Measurements from ENCODE around the gene MFN2. TPM values are rescaled to one million over a fixed set of nuclear protein-coding genes. Genes with fewer than 3 reads are reported as not detected.
"Not testable (repeated sequence)": the region's sequence is repeated elsewhere in the genome, so short reads cannot be mapped to it uniquely, and the experiment has no call there.

Gene MFN2
- total RNA-seq, 1 experiment from 2014 or later = 51.7 TPM

DNA sequence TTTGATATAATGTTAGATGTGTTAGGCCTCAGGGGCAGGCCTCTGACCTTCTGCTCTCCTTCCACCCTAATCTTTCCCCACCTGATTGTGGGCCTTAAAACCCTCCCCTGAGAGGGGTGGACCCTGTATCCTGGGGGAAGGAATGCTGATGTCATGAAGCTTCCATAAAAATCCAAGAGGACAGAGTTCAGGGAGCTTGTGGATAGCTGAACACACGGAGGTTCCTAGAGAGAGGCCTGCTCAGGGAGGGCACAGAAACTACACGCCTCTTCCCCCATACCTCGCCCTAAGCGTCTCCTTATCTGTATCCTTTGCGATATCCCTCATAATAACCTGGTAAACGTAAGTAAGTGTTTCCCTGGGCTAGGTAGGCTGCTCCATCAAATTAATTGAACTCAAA is 4.3 kb downstream of the MFN2 start:
- in situ Hi-C loops (cut with HindIII; ENCODE audit: low pct_unique_long_range_greater_than_20kb, low sequenced_read_pairs) = no loop called here
- no peak for DNase-seq (ENCODE audit: low read depth, low spot score)

DNA sequence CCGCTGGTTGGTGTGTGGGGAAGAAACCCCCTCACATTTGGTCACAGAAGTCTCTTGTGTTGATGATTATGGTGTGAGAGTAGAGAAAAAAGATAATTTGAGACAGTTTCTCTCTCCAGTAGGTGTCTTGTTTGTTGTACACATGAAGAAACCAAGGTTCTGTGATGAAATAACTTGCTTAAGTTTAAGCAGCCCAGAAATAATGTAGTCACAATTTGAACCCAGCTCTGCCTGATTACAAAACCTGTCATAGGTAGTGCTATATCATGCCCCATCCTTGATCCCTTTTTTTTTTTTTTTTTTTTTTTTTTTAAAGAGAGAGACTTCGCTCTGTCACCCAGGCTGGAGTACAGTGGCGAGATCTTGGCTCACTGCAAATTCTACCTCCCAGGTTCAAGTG is 4.9 kb downstream of the MFN2 start:
- no peak for DNase-seq (ENCODE audit: low read depth, low spot score)
- in situ Hi-C loops (cut with HindIII; ENCODE audit: low pct_unique_long_range_greater_than_20kb, low sequenced_read_pairs) = no loop called here

DNA sequence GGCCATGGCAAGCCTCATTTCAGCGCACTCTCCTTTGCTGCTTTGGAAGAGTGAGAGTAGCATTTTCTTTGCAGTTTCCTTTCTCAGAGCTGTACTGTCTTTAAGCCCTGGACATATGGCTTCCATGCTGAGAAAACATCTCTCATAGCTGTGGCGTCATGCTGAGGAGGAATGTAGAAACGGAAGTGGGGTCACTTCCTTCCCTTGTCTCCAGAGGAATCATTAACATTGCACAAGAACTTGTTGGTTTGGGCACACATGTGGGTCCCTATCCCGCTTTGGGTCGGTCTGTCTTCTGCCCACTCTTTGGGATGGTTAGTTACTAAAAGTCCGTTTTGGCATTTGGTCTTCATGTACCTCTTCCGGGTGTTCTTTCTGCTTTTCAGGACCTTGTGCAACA is 5.6 kb downstream of the MFN2 start:
- in situ Hi-C loops (cut with HindIII; ENCODE audit: low pct_unique_long_range_greater_than_20kb, low sequenced_read_pairs) = no loop called here
- no peak for DNase-seq (ENCODE audit: low read depth, low spot score)

DNA sequence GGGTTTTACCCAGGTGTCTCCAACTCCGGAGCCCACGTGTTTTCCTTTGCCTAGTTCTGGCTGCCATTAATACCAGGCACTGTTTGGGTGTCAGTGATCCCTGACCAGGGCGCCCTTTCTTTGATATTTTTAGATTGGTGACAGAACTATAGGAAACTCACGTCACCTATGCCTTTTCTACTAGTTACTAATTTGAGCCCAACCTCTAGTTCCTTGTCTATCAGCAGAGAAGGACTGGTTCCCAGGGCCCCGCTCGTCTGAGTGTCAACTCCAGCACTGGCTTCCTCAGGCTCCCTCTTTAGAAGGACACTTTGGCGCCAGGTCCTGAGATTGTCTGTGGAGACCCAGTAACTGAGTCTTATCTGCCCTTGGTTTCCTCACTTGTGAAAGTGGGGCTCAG is 9.4 kb downstream of the MFN2 start:
- in situ Hi-C loops (cut with HindIII; ENCODE audit: low pct_unique_long_range_greater_than_20kb, low sequenced_read_pairs) = no loop called here

DNA sequence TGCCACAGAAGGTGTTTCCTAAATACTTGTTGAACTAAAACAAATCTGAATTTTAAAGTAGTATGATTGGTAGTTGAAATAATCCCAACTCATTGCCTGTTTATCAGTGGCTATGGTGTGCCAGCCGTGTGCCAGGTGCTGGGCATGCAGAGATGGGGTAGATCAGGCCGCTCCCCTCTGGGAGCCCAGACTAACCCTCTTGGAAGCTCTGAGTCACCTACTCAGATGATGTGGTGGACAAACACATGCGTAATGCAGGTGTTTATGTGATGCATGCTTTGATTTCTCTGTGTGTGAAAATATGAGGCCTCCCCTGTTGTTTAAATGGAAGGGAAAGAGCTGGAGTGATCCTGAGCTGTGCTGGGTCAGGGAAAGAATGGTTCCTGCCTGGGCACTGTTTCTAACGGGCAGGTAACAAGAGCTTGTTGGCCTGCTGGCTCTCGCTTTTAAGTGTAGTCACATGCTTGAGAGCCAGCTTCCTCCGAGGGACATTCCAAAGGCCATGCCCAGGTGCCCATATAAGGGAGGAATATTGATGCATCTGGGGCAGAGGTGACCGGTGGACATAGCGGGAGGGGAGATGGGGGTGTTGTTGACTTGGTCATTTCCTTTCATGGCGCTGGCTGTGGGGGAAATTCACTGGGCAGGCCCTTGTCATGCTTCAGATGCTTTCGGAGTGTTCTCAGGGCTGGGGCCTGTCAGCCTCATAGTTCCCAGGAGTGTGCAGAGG is 10.2 kb downstream of the MFN2 start:
- no peak for DNase-seq (ENCODE audit: low read depth, low spot score)
- in situ Hi-C loops (cut with HindIII; ENCODE audit: low pct_unique_long_range_greater_than_20kb, low sequenced_read_pairs) = no loop called here

More for the DNA sequence above, 9.4 kb downstream of the MFN2 start:
- DNase-seq (ENCODE audit: low read depth, low spot score) = no peak

DNA sequence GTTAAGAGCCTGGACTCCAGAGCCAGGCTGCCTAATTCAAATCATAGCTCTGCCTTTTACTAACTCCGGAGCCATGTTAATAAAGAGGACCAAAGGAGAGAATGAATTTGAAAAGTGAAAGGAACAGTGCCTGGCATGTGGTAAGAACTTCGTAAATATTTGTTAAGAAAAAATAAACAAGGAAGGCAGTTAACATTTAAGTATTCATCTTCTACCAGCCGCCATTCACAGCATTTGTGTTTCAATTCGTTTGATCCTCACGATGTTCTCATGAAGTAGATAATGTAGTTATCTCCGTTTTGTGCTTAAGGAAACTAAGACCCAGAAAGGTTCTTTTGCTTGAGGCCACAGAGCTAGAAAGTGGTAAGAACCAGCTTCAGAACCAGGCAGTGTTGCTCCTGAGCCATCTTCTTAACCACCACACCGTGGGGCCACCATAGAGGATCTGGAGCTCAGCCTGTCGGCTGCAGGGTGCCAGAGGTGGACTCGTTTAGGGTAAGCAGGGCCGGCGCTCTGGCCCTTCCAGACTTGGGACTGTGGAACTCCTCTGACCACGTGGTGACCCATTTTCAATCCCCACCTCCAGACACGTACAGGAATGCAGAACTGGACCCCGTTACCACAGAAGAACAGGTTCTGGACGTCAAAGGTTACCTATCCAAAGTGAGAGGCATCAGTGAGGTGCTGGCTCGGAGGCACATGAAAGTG is 11.9 kb downstream of the MFN2 start:
- in situ Hi-C loops (cut with HindIII; ENCODE audit: low pct_unique_long_range_greater_than_20kb, low sequenced_read_pairs) = no loop called here
- no peak for DNase-seq (ENCODE audit: low read depth, low spot score)

DNA sequence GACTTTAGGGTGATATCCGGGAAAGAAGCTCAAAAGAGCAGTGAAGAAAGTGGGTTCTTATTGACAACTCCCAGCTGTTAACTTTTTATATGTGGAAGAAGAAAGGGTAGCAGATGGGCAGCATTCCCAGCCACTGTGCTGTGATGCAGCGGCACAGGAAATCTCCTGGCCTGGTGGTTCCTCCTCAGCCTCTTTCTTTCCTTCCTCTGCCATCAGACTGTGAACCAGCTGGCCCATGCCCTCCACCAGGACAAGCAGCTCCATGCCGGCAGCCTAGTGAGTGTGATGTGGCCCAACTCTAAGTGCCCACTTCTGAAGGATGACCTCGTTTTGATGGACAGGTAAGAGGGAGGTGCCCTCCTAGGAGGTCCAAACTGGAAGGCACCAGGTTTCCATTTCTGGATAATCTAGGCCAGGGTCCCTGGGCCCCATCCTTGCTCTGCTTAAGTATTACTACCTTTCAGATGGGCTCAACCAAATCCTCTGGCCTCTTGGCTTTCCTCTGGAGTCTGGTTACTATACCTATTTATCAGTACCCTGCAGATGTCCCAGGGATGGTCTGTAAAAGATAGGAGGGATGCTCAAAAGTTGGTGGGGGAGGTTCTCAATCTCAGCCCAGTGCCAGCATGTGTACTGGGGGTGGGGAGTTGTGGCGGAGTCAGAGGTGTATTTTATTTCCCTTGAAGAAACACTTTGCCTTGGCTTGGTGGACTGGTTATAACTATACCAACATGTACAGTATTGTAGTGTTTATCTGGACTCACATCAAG is 17.0 kb downstream of the MFN2 start:
- DNase-seq (ENCODE audit: low read depth, low spot score) = no peak
- in situ Hi-C loops (cut with HindIII; ENCODE audit: low pct_unique_long_range_greater_than_20kb, low sequenced_read_pairs) = no loop called here

DNA sequence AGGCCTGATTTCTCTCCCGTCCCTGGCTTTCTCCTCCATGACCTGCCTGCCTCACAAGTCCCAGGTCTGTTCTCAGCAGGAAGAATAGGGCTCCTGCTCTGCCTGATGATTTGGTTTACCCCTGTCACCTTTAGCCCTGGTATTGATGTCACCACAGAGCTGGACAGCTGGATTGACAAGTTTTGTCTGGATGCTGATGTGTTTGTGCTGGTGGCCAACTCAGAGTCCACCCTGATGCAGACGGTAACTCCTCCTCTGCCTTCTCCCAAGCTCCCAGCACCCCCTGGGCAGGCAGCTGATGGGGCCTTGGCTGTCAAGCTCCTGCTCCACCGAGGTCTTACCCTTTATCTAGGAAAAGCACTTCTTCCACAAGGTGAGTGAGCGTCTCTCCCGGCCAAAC is 18.4 kb downstream of the MFN2 start:
- in situ Hi-C loops (cut with HindIII; ENCODE audit: low pct_unique_long_range_greater_than_20kb, low sequenced_read_pairs) = no loop called here
- no peak for DNase-seq (ENCODE audit: low read depth, low spot score)

DNA sequence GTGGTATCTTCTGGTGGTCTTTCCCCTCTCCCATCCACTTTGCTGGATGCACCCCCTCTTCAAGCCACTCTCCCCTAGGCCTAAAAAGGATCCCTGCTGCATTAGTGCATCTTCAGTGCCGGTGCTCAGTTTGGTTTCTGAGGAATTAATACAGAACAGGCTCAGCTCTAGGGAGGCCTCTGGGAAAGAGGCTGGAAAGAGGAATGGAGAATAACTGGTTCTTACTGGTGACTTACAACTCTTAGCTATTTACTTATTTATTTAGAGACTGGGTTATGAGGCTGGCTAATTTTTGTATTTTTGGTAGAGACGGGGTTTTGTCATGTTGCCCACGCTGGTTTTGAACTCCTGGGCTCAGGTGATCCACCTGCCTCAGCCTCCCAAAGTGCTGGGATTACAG is 19.0 kb downstream of the MFN2 start:
- no peak for DNase-seq (ENCODE audit: low read depth, low spot score)
- in situ Hi-C loops (cut with HindIII; ENCODE audit: low pct_unique_long_range_greater_than_20kb, low sequenced_read_pairs) = no loop called here

DNA sequence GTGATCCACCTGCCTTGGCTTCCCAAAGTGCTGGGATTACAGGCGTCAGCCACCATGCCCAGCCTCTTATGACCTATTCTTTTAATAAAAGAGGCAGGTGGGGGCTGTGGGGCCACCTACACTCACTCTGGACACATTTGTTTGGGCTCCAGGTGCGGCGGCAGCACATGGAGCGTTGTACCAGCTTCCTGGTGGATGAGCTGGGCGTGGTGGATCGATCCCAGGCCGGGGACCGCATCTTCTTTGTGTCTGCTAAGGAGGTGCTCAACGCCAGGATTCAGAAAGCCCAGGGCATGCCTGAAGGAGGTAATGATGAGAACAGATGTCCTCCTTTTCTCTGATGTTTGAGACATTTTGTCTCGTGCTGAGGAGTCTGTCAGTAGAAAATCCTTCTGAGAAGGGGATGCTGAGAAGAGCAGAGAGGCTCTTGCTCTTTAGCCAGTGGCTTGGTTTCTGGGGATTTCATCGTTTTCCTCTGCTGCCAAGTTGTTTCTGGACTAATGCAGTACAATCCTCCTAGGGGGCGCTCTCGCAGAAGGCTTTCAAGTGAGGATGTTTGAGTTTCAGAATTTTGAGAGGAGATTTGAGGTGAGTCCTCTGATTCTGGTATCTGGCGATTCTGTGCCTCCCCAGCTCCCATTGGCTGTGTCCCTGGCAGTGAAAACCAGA is 21.1 kb downstream of the MFN2 start:
- in situ Hi-C loops (cut with HindIII; ENCODE audit: low pct_unique_long_range_greater_than_20kb, low sequenced_read_pairs) = no loop called here
- peak; percentile 63 for DNase-seq (ENCODE audit: low read depth, low spot score)

DNA sequence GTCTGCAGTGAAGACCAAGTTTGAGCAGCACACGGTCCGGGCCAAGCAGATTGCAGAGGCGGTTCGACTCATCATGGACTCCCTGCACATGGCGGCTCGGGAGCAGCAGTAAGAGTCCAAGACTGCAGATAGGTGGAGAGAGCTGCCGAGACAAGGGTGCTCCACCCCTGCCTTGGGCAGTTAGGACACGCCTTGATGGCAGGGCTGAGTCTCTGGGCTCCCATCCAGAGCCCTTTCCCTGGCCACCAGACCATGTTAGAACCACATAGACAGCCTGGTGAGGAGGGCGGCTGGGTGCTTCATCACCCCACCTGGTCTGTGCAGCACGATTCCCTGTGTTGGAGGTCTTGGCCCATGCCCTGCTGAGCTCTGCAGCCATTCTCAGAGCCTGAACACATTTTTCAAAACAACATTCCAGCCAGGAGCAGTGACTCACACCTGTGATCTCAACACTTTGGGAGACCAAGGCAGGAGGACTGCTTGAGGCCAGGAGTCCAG is 21.8 kb downstream of the MFN2 start:
- DNase-seq (ENCODE audit: low read depth, low spot score) = no peak
- in situ Hi-C loops (cut with HindIII; ENCODE audit: low pct_unique_long_range_greater_than_20kb, low sequenced_read_pairs) = no loop called here

DNA sequence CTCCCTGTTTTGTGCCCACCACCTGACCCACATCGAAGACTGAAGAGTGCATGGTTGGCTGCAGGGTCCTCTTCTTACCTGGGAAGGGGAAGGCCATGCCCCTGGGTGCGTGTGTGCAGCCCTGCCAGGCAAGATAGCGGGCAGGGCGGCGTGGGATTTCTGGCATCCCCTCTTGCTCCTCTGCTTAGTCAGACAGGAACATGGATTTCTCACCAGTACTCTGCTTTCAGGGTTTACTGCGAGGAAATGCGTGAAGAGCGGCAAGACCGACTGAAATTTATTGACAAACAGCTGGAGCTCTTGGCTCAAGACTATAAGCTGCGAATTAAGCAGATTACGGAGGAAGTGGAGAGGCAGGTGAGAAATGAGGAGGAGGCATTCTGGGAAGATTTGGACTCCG is 23.5 kb downstream of the MFN2 start:
- in situ Hi-C loops (cut with HindIII; ENCODE audit: low pct_unique_long_range_greater_than_20kb, low sequenced_read_pairs) = no loop called here
- no peak for DNase-seq (ENCODE audit: low read depth, low spot score)

DNA sequence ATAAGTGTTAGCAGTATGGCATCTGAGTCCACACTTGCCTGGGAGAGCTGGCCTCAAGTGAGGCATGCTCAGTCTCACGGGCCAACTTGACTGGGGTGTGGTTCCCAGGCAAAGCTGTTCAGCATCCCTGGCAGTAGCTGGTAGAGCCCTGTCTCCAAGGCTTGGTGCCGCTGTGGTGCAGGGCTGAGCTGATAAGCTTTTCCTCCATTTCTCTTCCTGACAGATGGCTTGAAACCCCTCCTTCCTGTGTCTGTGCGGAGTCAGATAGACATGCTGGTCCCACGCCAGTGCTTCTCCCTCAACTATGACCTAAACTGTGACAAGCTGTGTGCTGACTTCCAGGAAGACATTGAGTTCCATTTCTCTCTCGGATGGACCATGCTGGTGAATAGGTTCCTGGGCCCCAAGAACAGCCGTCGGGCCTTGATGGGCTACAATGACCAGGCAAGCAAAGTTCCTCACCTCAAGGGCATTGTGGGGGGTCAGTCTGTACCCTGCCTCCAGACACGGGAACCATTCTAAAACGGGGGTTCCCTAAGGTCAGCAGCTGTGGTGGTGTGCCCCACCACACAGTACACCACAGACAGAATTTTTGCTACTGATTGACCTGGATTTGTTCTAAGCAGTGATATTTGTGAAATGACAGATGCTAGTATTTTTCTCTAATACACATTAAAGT is 25.4 kb downstream of the MFN2 start:
- DNase-seq (ENCODE audit: low read depth, low spot score) = no peak
- in situ Hi-C loops (cut with HindIII; ENCODE audit: low pct_unique_long_range_greater_than_20kb, low sequenced_read_pairs) = no loop called here

DNA sequence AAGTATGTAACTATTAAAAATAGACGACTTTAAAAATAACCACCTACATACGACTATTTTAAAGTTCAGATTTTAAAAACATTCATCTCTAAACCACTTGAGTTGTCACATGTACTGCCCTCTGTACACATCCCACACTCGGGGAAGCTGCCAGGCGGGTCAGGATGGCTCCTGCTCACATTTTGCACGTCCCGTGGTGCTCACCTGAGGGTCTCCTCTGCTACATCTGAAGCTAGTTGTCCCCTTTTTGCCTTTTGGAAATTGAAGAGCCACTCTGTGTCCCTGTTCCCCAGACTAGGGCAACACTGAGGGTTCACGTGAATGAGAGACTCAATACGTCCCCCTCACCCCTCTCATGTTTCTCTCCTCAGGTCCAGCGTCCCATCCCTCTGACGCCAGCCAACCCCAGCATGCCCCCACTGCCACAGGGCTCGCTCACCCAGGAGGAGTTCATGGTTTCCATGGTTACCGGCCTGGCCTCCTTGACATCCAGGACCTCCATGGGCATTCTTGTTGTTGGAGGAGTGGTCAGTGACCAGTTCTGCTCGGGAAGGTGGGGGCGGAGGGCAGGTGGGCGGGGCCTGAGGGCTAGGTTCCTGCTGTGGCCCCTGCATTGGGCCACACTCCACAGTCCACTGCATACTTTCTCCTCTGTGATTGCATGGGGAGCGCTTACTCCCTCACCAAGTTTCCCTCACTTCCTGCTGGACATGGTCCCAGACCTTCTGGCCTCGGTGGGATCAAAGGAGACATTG is 26.1 kb downstream of the MFN2 start:
- no peak for DNase-seq (ENCODE audit: low read depth, low spot score)
- in situ Hi-C loops (cut with HindIII; ENCODE audit: low pct_unique_long_range_greater_than_20kb, low sequenced_read_pairs) = no loop called here

DNA sequence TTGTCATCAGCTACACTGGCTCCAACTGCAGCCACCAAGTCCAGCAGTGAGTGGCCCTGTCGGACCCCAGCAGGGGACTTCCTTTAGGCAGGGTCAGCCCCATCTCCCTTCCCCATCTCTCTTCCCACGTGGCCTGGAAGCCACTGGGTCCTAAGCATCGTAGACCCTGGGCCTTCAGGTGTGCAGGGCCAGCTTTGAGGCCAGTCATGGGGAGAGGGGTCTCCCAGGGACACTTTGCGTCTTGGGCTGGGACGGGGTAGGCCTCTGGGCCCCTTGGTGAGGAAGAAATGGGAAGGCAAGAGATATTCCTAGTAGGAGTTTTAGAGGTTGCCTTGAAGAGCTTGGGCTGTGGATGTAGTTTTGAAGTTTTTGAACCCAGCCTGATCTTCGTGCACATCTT is 27.0 kb downstream of the MFN2 start:
- in situ Hi-C loops (cut with HindIII; ENCODE audit: low pct_unique_long_range_greater_than_20kb, low sequenced_read_pairs) = no loop called here
- no peak for DNase-seq (ENCODE audit: low read depth, low spot score)

DNA sequence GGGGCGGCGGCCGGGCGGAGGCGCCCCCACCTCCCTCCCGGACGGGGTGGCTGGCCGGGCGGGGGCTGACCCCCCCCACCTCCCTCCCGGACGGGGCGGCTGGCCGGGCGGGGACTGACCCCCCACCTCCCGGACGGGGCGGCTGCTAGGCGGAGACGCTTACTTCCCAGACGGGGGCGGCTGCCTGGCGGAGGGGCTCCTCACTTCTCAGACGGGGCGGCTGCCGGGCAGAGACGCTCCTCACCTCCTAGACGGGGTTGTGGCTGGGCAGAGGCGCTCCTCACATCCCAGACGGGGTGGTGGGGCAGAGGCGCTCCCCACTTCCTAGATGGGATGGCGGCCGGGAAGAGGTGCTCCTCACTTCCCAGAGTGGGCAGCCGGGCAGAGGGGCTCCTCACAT is 28.1 kb downstream of the MFN2 start:
- in situ Hi-C loops (cut with HindIII; ENCODE audit: low pct_unique_long_range_greater_than_20kb, low sequenced_read_pairs); DNase-seq (ENCODE audit: low read depth, low spot score): not testable (repeated sequence)
